Endothelial cell of umbilical vein (primary cell): ENCODE data around the gene CEP85L.

Experiments
- EZH2 ChIP-seq: IDR thresholded peaks from 2 replicates; pipeline ENCODE4 v1.6.1; 2012; ENCODE audit warnings: borderline replicate concordance, low read depth, mild to moderate bottlenecking, moderate library complexity, low read length, inconsistent platforms; ENCODE audit not compliant: severe bottlenecking
- GATA2 ChIP-seq: IDR thresholded peaks from 2 replicates; pipeline ENCODE4 v1.7.0; 2011; ENCODE audit warnings: low read depth, mild to moderate bottlenecking, moderate library complexity, mixed read lengths, low read length; ENCODE audit not compliant: insufficient read length, insufficient read depth
- JUN ChIP-seq: IDR thresholded peaks from 2 replicates; pipeline ENCODE4 v1.6.1; 2011; ENCODE audit warnings: borderline replicate concordance, low read depth; ENCODE audit not compliant: insufficient read length, insufficient read depth
- MYC ChIP-seq: IDR thresholded peaks from one replicate; pipeline ENCODE4 v1.6.1; 2011; ENCODE audit warnings: mild to moderate bottlenecking, low read depth, low read length
- POLR2A ChIP-seq: IDR thresholded peaks from 2 replicates; pipeline ENCODE4 v1.6.1; 2012; ENCODE audit warnings: low read depth, mild to moderate bottlenecking, control low read depth, low read length
- POLR2AphosphoS5 ChIP-seq: IDR thresholded peaks from 2 replicates; pipeline ENCODE4 v1.6.1; 2012; ENCODE audit warnings: low read depth, mild to moderate bottlenecking, control low read depth, low read length, moderate library complexity; ENCODE audit not compliant: insufficient read depth
- TF ChIP-seq, protein P1 (sequence below), 2 donors: IDR thresholded peaks; 1 replicate in 1 of 2; 2 replicates in 1 of 2; pipeline ENCODE4 v1.5.1; 2011; ENCODE audit warnings: low read length in 2 of 2, mild to moderate bottlenecking in 2 of 2, moderate library complexity in 2 of 2, control low read depth in 1 of 2, inconsistent platforms in 1 of 2, low read depth in 1 of 2; ENCODE audit not compliant: insufficient read depth in 1 of 2; ENCODE audit errors: extremely low read depth in 1 of 2
- TF ChIP-seq, protein P2 (sequence below): IDR thresholded peaks from 2 replicates; pipeline ENCODE4 v1.6.1; 2011; ENCODE audit not compliant: insufficient read depth, insufficient read length

DNA sequence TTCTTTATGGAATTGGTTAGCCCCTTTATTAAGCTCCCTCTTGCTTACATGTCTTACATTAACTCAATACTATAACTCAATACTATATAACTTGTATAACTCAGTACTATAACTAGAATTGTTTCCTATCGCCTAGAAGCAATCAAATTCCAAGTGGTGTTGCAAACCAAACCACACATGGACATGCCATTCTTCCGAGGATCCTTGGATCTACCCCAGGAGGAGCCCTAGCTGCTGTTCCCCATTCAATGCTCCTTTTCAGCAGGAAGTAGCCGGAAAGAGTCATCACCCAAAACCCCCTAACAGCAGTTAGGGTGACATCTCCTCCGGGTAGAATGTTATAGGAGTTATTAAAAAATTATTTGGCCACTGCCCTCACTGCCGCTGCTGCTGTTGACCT, 62.8 kb downstream of the CEP85L start:
- TF ChIP-seq POLR2A: no peak
- TF ChIP-seq EZH2: no peak
- TF ChIP-seq, protein P1, sequence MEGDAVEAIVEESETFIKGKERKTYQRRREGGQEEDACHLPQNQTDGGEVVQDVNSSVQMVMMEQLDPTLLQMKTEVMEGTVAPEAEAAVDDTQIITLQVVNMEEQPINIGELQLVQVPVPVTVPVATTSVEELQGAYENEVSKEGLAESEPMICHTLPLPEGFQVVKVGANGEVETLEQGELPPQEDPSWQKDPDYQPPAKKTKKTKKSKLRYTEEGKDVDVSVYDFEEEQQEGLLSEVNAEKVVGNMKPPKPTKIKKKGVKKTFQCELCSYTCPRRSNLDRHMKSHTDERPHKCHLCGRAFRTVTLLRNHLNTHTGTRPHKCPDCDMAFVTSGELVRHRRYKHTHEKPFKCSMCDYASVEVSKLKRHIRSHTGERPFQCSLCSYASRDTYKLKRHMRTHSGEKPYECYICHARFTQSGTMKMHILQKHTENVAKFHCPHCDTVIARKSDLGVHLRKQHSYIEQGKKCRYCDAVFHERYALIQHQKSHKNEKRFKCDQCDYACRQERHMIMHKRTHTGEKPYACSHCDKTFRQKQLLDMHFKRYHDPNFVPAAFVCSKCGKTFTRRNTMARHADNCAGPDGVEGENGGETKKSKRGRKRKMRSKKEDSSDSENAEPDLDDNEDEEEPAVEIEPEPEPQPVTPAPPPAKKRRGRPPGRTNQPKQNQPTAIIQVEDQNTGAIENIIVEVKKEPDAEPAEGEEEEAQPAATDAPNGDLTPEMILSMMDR (IDR thresholded peaks at IDR 0.05; ENCODE audit: extremely low read depth in 1 of 2, insufficient read depth in 1 of 2, low read depth in 1 of 2, low read length in 2 of 2): no peak
- no peak for TF ChIP-seq POLR2AphosphoS5
- TF ChIP-seq JUN: no peak
- no peak for TF ChIP-seq MYC
- TF ChIP-seq, protein P2, sequence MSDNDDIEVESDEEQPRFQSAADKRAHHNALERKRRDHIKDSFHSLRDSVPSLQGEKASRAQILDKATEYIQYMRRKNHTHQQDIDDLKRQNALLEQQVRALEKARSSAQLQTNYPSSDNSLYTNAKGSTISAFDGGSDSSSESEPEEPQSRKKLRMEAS: no peak
- TF ChIP-seq GATA2: no peak
